GM10266 (cell line): ENCODE measurements around the gene VWA8.
A peak's percentile ranks its signal among the peaks of the same experiment; 100 is the strongest.

Source experiments
- DNase-seq: peaks from one replicate; pipeline ENCODE4 v3.0.0; 2012; ENCODE audit errors: extremely low spot score
- TF ChIP-seq, protein P1 (sequence below): IDR thresholded peaks from 2 replicates; pipeline ENCODE4 v1.5.1; 2012; ENCODE audit warnings: mild to moderate bottlenecking, low read depth; ENCODE audit not compliant: control insufficient read depth, insufficient read depth; ENCODE audit errors: missing control alignments

Gene VWA8

DNA sequence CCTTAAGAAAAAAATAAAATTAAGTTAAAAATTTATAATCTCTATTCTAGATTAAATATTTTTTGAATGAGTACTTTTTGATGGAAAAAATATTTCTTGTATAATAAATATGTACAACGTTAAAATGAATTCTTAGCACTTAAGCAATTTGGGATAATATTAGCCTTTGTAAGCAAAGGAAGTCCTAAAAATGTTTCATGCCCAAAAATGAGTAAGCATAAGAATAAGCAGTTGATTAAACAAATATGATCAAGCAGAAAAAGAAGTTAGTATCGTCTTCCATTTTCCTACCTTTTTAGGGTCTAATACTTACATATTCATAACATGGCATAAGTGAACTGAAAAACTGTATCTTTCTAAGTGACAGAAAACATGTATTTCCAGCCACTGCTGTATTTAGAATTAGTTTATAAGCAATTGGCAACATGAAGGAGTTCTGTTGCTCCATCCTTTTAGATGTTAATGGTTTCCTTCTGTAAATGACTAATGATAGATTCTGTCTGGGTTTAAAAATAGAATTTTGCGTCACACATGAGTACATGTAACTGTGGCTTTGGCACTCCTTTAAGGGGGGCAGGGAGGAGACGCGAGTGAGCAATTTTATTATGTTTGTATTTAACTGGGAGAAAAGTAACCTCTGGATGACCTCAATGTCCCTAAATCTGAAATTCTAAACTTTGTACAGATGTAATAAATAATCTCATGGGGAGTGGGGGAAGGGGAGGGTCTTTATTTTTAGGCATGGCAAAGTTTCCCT lies 266.2 kb downstream of the VWA8 start:
- peak; percentile 18 for DNase-seq
- TF ChIP-seq, protein P1, sequence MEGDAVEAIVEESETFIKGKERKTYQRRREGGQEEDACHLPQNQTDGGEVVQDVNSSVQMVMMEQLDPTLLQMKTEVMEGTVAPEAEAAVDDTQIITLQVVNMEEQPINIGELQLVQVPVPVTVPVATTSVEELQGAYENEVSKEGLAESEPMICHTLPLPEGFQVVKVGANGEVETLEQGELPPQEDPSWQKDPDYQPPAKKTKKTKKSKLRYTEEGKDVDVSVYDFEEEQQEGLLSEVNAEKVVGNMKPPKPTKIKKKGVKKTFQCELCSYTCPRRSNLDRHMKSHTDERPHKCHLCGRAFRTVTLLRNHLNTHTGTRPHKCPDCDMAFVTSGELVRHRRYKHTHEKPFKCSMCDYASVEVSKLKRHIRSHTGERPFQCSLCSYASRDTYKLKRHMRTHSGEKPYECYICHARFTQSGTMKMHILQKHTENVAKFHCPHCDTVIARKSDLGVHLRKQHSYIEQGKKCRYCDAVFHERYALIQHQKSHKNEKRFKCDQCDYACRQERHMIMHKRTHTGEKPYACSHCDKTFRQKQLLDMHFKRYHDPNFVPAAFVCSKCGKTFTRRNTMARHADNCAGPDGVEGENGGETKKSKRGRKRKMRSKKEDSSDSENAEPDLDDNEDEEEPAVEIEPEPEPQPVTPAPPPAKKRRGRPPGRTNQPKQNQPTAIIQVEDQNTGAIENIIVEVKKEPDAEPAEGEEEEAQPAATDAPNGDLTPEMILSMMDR: no peak

DNA sequence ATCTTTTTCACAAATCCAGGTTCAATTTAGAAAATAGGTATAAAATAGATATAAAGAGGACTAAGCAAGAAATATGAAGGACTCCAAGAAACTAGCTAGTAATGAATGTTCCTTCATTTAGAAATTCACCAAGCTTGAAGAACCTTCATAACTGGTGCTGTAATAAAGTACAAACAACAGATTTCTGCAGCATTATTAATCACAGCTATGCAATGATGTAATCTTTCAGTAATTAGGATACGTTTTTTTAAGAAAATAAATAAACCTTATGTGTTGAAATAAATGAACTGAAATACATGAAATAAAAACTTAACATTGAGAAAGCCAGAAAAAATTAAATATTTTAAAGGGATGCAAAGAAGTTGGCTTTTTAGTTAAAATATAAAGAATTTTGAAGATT lies 267.5 kb downstream of the VWA8 start:
- TF ChIP-seq, protein P1: no peak
- no peak for DNase-seq

GRCh38 chr13:41691274-41691673 lies 269.6 kb downstream of the VWA8 start:
- DNase-seq: no peak
- TF ChIP-seq, protein P1: no peak

- no peak for DNase-seq
- TF ChIP-seq, protein P1: no peak
These were observed 278.1 kb downstream of the VWA8 start for GRCh38 chr13:41682766-41683165.

DNA sequence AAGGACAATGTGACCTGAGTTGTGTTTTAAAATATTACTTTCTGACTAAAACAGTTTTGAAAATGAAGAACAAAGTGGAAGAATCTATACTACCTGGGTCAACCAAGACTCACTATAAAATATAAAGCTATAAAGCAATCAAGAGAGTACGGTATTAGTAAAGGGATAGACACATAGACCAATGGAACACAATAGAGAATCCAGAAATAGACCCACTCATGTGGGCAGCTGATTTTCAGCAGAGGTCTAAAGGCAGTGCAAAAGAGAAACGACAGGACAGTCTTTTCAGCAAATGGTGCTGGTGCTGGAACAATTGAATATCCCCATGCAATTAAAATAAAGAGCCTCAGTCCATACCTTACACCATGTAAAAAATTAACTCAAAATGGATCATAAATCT lies 278.9 kb downstream of the VWA8 start:
- TF ChIP-seq, protein P1: no peak
- DNase-seq: no peak

GRCh38 chr13:41681587-41681986 lies 279.3 kb downstream of the VWA8 start:
- TF ChIP-seq, protein P1: no peak
- no peak for DNase-seq

GRCh38 chr13:41680900-41681299 lies 280.0 kb downstream of the VWA8 start:
- DNase-seq: no peak
- TF ChIP-seq, protein P1: no peak
